OCI-LY7 (cell line): Measurements from ENCODE around the gene EXOC4. TPM values are rescaled to one million over a fixed set of nuclear protein-coding genes. Genes with fewer than 3 reads are reported as not detected.
"Not testable (repeated sequence)": the region's sequence is repeated elsewhere in the genome, so short reads cannot be mapped to it uniquely, and the experiment has no call there.

Experiments
- BruUV-seq: library from RNA; stranded (reverse); fragments of 400-500 nt; replicated peaks from 2 replicates; lab custom pipeline; 2021; lab: Mats Ljungman, UMichigan
- CTCF ChIA-PET: fragments of 300-600 bp; sonication (Branson Sonifier 250); formaldehyde crosslinking; loops from one replicate; lab custom pipeline; 2022; ENCODE audit warnings: antibody characterized with exemption; ENCODE audit not compliant: unreplicated experiment; lab: Charles Lee
- POLR2A ChIA-PET: fragments of 300-600 bp; sonication (Branson Sonifier 250); formaldehyde crosslinking; loops from one replicate; lab custom pipeline; 2022; ENCODE audit warnings: antibody characterized with exemption; lab: Charles Lee
- DNase-seq: peaks from one replicate; pipeline ENCODE4 v3.0.0-alpha.2; 2015; ENCODE audit warnings: low spot score
- H2AFZ ChIP-seq: fragments of 200-600 bp; sonication (generic), shearing (Covaris generic); 2 replicates; pipeline ENCODE4 v1.6.1; 2014; ENCODE audit warnings: mild to moderate bottlenecking, antibody characterized with exemption, low read length, moderate library complexity
- H3K27ac ChIP-seq: fragments of 200-600 bp; sonication (generic); 2 replicates; pipeline ENCODE4 v1.5.1; 2014; ENCODE audit warnings: mixed run types, low read depth, mild to moderate bottlenecking, moderate library complexity, low read length, inconsistent platforms; ENCODE audit not compliant: poor library complexity, severe bottlenecking
- H3K36me3 ChIP-seq: fragments of 200-600 bp; sonication (generic); 2 replicates; pipeline ENCODE4 v1.6.1; 2014; ENCODE audit warnings: mild to moderate bottlenecking, antibody characterized with exemption, low read length, moderate library complexity, mixed read lengths; ENCODE audit not compliant: insufficient read depth
- H3K4me1 ChIP-seq: fragments of 200-600 bp; sonication (generic); 2 replicates; pipeline ENCODE4 v1.5.1; 2014; ENCODE audit warnings: mild to moderate bottlenecking, low read length; ENCODE audit not compliant: insufficient read depth, poor library complexity, severe bottlenecking
- H3K4me2 ChIP-seq: fragments of 200-600 bp; sonication (generic); 2 replicates; pipeline ENCODE4 v1.6.1; 2014; ENCODE audit warnings: mild to moderate bottlenecking, low read length
- H3K4me3 ChIP-seq: fragments of 200-600 bp; sonication (generic); 2 replicates; pipeline ENCODE4 v1.5.1; 2014; ENCODE audit warnings: mild to moderate bottlenecking, low read depth, low read length; ENCODE audit not compliant: poor library complexity, severe bottlenecking
- H3K79me2 ChIP-seq: fragments of 200-600 bp; sonication (generic); 2 replicates; pipeline ENCODE4 v1.6.1; 2016; ENCODE audit warnings: low read depth, mild to moderate bottlenecking, low read length, moderate library complexity, mixed read lengths; ENCODE audit not compliant: insufficient read depth
- H3K9me2 ChIP-seq: fragments of 200-600 bp; sonication (generic); 2 replicates; pipeline ENCODE4 v1.6.1; 2016; ENCODE audit warnings: mild to moderate bottlenecking, low read length, mixed read lengths; ENCODE audit not compliant: insufficient read depth
- H3K9me3 ChIP-seq: fragments of 200-600 bp; sonication (generic); 2 replicates; pipeline ENCODE4 v1.6.1; 2014; ENCODE audit warnings: mild to moderate bottlenecking, mixed run types, low read length, mixed read lengths
- H4K20me1 ChIP-seq: fragments of 200-600 bp; sonication (generic); 2 replicates; pipeline ENCODE4 v1.6.1; 2014; ENCODE audit warnings: mild to moderate bottlenecking, antibody characterized with exemption, low read length, moderate library complexity, mixed read lengths; ENCODE audit not compliant: insufficient read depth
- EZH2phosphoT487 ChIP-seq: fragments of 200-600 bp; sonication (generic); IDR thresholded peaks from 2 replicates; pipeline ENCODE4 v1.6.1; 2018; ENCODE audit warnings: low read depth, borderline replicate concordance, mild to moderate bottlenecking, mixed run types, antibody characterized with exemption, low read length, moderate library complexity, mixed read lengths
- intact Hi-C: fragments of 100-400 bp; cut with micrococcal nuclease; formaldehyde crosslinking; loops from one replicate; pipeline ENCODE4 v1.10.0; 2022; ENCODE audit not compliant: unreplicated experiment
- total RNA-seq, 2 experiments: library from RNA; depleted of rRNA in 1 of 2; stranded (reverse); fragments of >200 nt in 1 of 2; shearing (Covaris generic) in 1 of 2; gene quantifications; 2 replicates each; pipeline ENCODE4 v1.2.3, GENCODE V29; 2014 to 2022
- TF ChIP-seq, protein P1 (sequence below): fragments of 200-600 bp; sonication (generic); conservative IDR thresholded peaks from 2 replicates; pipeline ENCODE4 v1.5.1; 2014; ENCODE audit warnings: mild to moderate bottlenecking, antibody characterized with exemption, low read length, moderate library complexity, mixed read lengths

The EXOC4 gene
- total RNA-seq, 2 experiments from 2014 or later, result 75.1 to 93.2 TPM

DNA sequence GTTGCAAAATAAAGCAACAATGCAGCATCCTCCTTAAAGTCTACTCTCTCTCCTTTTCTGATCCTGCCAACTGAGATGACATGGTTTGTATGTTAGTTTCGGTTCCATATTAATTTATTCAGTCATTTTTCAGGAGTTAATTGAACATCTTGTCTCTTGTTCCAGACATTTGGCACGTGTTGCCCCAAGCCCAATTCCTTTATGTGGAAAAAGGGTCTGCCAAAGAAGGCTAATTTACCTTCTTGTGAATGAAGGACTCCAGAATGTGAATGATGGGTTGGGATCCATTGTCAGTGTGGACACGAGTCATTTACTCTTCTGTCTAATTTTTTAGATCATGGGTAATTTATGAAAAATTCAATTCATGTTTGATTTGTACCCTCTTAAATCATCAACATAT, 523.4 kb downstream of the EXOC4 start:
- no peak for DNase-seq
- Histone ChIP-seq H3K79me2 (no peaks in the 10 kb centered on the region), H2AFZ (no peak overlapping the region), H3K9me2 (no peaks in the 10 kb centered on the region), H3K4me2 (no peak overlapping the region), H4K20me1 (no peaks in the 10 kb centered on the region; the same call in 1 of the 2 replicates), H3K4me3 (no peak overlapping the region), H3K4me1 (no peaks in the 10 kb centered on the region), H3K36me3 (no peaks in the 10 kb centered on the region), H3K27ac (no peak overlapping the region), H3K9me3 (peaks cover 12% of the 10 kb centered on the region; the same call in 1 of the 2 replicates)
- CTCF ChIA-PET, result no interaction called here
- no TSS peak for BruUV-seq
- intact Hi-C loops, result no loop called here
- no peak for TF ChIP-seq EZH2phosphoT487
- TF ChIP-seq, protein P1, sequence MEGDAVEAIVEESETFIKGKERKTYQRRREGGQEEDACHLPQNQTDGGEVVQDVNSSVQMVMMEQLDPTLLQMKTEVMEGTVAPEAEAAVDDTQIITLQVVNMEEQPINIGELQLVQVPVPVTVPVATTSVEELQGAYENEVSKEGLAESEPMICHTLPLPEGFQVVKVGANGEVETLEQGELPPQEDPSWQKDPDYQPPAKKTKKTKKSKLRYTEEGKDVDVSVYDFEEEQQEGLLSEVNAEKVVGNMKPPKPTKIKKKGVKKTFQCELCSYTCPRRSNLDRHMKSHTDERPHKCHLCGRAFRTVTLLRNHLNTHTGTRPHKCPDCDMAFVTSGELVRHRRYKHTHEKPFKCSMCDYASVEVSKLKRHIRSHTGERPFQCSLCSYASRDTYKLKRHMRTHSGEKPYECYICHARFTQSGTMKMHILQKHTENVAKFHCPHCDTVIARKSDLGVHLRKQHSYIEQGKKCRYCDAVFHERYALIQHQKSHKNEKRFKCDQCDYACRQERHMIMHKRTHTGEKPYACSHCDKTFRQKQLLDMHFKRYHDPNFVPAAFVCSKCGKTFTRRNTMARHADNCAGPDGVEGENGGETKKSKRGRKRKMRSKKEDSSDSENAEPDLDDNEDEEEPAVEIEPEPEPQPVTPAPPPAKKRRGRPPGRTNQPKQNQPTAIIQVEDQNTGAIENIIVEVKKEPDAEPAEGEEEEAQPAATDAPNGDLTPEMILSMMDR, result no peak
- POLR2A ChIA-PET, result interaction anchor here (0.6 kb wide), 1 partner anchor 340 kb away, joined by 5 read pairs; no protein-coding TSS in a partner anchor

GRCh38 chr7:133777701-133778100, 524.8 kb downstream of the EXOC4 start:
- H4K20me1 ChIP-seq, result no peaks in the 10 kb centered on the region; the same call in 1 of the 2 replicates
- no peaks in the 10 kb centered on the region for H3K79me2 ChIP-seq
- TF ChIP-seq, protein P1, result no peak
- no peak for TF ChIP-seq EZH2phosphoT487
- H3K9me3 ChIP-seq, result peaks cover 12% of the 10 kb centered on the region; the same call in 1 of the 2 replicates
- BruUV-seq, result no TSS peak
- H3K36me3 ChIP-seq, result no peaks in the 10 kb centered on the region
- no peak for DNase-seq
- no peak overlapping the region for H3K4me3 ChIP-seq
- no peaks in the 10 kb centered on the region for H3K9me2 ChIP-seq
- intact Hi-C loops, result no loop called here
- POLR2A ChIA-PET, result no interaction called here
- H3K4me1 ChIP-seq, result no peaks in the 10 kb centered on the region
- H2AFZ ChIP-seq, result no peak overlapping the region
- H3K4me2 ChIP-seq, result no peak overlapping the region
- CTCF ChIA-PET, result no interaction called here
- H3K27ac ChIP-seq, result no peak overlapping the region

DNA sequence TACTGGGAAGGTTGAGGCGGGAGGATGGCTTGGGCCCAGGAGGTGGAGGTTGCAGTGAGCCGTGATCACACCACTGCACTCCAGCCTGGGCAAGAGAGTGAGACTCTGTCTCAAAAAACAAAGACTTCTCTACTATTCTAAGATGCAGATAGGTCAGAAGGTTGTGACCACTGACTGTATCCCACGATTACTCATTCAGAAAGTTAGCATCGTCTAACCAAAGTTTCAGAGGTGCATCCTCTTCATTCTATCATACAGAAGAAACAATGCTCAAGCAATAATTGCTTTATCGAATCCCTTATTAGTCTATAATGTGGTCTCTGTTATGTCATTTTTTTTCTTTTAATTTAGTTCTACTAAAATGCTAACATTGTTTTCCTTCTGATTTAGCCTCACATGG, 525.6 kb downstream of the EXOC4 start:
- H2AFZ ChIP-seq, result no peak overlapping the region

DNA sequence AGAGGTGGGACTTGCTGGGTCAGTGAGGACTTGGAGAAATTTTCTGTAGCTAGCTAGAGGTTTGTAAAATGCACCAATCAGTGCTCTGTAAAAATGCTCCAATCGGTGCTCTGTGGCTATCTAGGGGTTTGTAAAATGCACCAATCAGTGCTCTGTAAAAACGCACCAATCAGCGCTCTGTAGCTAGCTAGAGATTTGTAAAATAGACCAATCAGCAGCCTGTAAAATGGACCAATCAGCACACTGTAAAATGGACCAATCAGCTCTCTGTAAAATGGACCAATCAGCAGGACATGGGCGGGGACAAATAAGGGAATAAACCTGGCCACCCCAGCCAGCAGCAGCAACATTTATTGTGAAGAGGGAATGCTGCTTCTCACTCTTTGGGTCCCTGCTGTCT, 526.7 kb downstream of the EXOC4 start:
- POLR2A ChIA-PET, result interaction anchor here (0.7 to 1.3 kb wide), 4 partner anchors 9 to 617 kb away, joined by 3 to 5 read pairs (median 4); no protein-coding TSS in a partner anchor
- BruUV-seq, CTCF ChIA-PET: not testable (repeated sequence)

More for the DNA sequence above, 525.6 kb downstream of the EXOC4 start:
- H4K20me1 ChIP-seq, result no peaks in the 10 kb centered on the region; the same call in 1 of the 2 replicates
- no peak overlapping the region for H3K27ac ChIP-seq
- H3K4me1 ChIP-seq, result no peaks in the 10 kb centered on the region
- H3K4me2 ChIP-seq, result no peak overlapping the region
- TF ChIP-seq, protein P1, result no peak
- TF ChIP-seq EZH2phosphoT487, result no peak
- ChIA-PET POLR2A (no interaction called here), CTCF (no interaction called here)
- no peaks in the 10 kb centered on the region for H3K79me2 ChIP-seq
- no peaks in the 10 kb centered on the region for H3K9me2 ChIP-seq
- intact Hi-C loops, result no loop called here
- no peaks in the 10 kb centered on the region for H3K36me3 ChIP-seq
- no peak overlapping the region for H3K4me3 ChIP-seq
- H3K9me3 ChIP-seq, result peaks cover 12% of the 10 kb centered on the region; the same call in 1 of the 2 replicates
- no TSS peak for BruUV-seq
- no peak for DNase-seq

More for the DNA sequence above, 526.7 kb downstream of the EXOC4 start:
- H3K9me2 ChIP-seq, H3K4me2 ChIP-seq, intact Hi-C loops, H3K4me3 ChIP-seq, H3K4me1 ChIP-seq, H3K36me3 ChIP-seq, H3K27ac ChIP-seq, H3K79me2 ChIP-seq, DNase-seq, H4K20me1 ChIP-seq, H2AFZ ChIP-seq: not testable (repeated sequence)
- H3K9me3 ChIP-seq, result peaks cover 12% of the 10 kb centered on the region; the same call in 1 of the 2 replicates
